Keratinocyte (primary cell): ENCODE data around the gene SIGLEC7. TPM values are rescaled to one million over a fixed set of nuclear protein-coding genes. Genes with fewer than 3 reads are reported as not detected.

ENCODE experiments used
- DNase-seq: peaks from one replicate; pipeline ENCODE4 v3.0.0-alpha.2; 2011; ENCODE audit warnings: low read depth, missing footprints, low spot score
- FAIRE-seq: peaks from 2 replicates; lab custom pipeline; 2011; peaks lifted over from hg19 to GRCh38; lab: Jason Lieb, UNC
- H2AFZ ChIP-seq: 2 replicates; pipeline ENCODE4 v1.6.0; 2012; ENCODE audit warnings: low read length, control low read depth, inconsistent platforms; ENCODE audit not compliant: control insufficient read depth
- H3K27ac ChIP-seq: 2 replicates; pipeline ENCODE4 v1.5.1; 2011; ENCODE audit warnings: low read length; ENCODE audit not compliant: control insufficient read depth, insufficient read depth
- H3K27me3 ChIP-seq: 3 replicates; pipeline ENCODE4 v1.6.0; 2011; ENCODE audit warnings: low read length; ENCODE audit not compliant: control insufficient read depth, insufficient read depth; ENCODE audit errors: extremely low read depth
- H3K36me3 ChIP-seq, 2 experiments: 2 replicates in 1 of 2; 3 replicates in 1 of 2; pipeline ENCODE4 v1.5.1; 2011; ENCODE audit warnings: low read length in 2 of 2, mild to moderate bottlenecking in 1 of 2; ENCODE audit not compliant: control insufficient read depth in 2 of 2, insufficient read depth in 2 of 2; ENCODE audit errors: extremely low read depth in 1 of 2
- H3K4me1 ChIP-seq: 3 replicates; pipeline ENCODE4 v1.5.1; 2011; ENCODE audit warnings: low read length; ENCODE audit not compliant: control insufficient read depth, insufficient read depth; ENCODE audit errors: extremely low read depth
- H3K4me2 ChIP-seq: 3 replicates; pipeline ENCODE4 v1.6.0; 2011; ENCODE audit warnings: low read depth, low read length; ENCODE audit not compliant: control insufficient read depth, insufficient read depth; ENCODE audit errors: extremely low read depth
- H3K4me3 ChIP-seq, 3 experiments: fragments of 200-600 bp in 1 of 3; sonication (generic) in 1 of 3; 2 replicates in 2 of 3; 3 replicates in 1 of 3; pipeline ENCODE4 v1.5.1; 2011 to 2016; ENCODE audit warnings: low read length in 3 of 3, mild to moderate bottlenecking in 3 of 3, control low read depth in 2 of 3, inconsistent platforms in 1 of 3, low read depth in 1 of 3, mixed read lengths in 1 of 3, mixed run types in 1 of 3, moderate library complexity in 1 of 3; ENCODE audit not compliant: control insufficient read depth in 2 of 3, insufficient read depth in 2 of 3; ENCODE audit errors: extremely low read depth in 1 of 3
- H3K79me2 ChIP-seq: 2 replicates; pipeline ENCODE4 v1.6.0; 2012; ENCODE audit warnings: low read length; ENCODE audit not compliant: control insufficient read depth, insufficient read depth
- H3K9ac ChIP-seq: 3 replicates; pipeline ENCODE4 v1.6.0; 2011; ENCODE audit warnings: low read length; ENCODE audit not compliant: control insufficient read depth, insufficient read depth; ENCODE audit errors: extremely low read depth
- H3K9me1 ChIP-seq: 3 replicates; pipeline ENCODE4 v1.6.0; 2011; ENCODE audit warnings: low read length; ENCODE audit not compliant: control insufficient read depth, insufficient read depth; ENCODE audit errors: extremely low read depth
- H3K9me3 ChIP-seq: 2 replicates; pipeline ENCODE4 v1.5.1; 2012; ENCODE audit warnings: low read depth, low read length; ENCODE audit not compliant: control insufficient read depth
- H4K20me1 ChIP-seq: 3 replicates; pipeline ENCODE4 v1.6.0; 2011; ENCODE audit warnings: low read length; ENCODE audit not compliant: control insufficient read depth, insufficient read depth; ENCODE audit errors: extremely low read depth
- CTCF ChIP-seq, 3 experiments: IDR thresholded peaks in 1 of 3; conservative IDR thresholded peaks in 1 of 3; optimal IDR thresholded peaks in 1 of 3; 2 replicates in 2 of 3; 3 replicates in 1 of 3; pipeline versions ENCODE3 to v1.5.1; 2011; ENCODE audit warnings: low read length in 3 of 3, mild to moderate bottlenecking in 3 of 3, moderate library complexity in 2 of 3, control low read depth in 1 of 3, inconsistent platforms in 1 of 3; ENCODE audit not compliant: insufficient read depth in 2 of 3; ENCODE audit errors: extremely low read depth in 1 of 3
- EZH2 ChIP-seq: IDR thresholded peaks from one replicate; pipeline ENCODE4 v1.6.1; 2012; ENCODE audit warnings: inconsistent platforms, mild to moderate bottlenecking, low read length, moderate library complexity
- dilution Hi-C: fragments of 300-500 bp; cut with MboI; formaldehyde crosslinking; loops from one replicate; pipeline ENCODE4 v1.7.0; 2020; ENCODE audit warnings: low sequenced_read_pairs; ENCODE audit not compliant: extremely low pct_ligation_motif_present
- polyA plus RNA-seq, 5 experiments: library from polyadenylated mRNA; depleted of rRNA in 3 of 5; stranded (reverse) in 3 of 5; stranded (forward) in 1 of 5; unstranded in 1 of 5; fragments of >200 nt; gene quantifications; 1 replicate in 1 of 5; 2 replicates in 3 of 5; 3 replicates in 1 of 5; pipeline versions ENCODE4 v1.2.1 to v1.2.3, GENCODE V29; 2011 to 2012; ENCODE audit warnings: missing spikeins in 2 of 5, low read depth in 1 of 5, low replicate concordance in 1 of 5

The SIGLEC7 gene
- polyA plus RNA-seq, 1 donor (not counting 4 experiments of a cell fraction or from before 2014, with no cell fraction given), result not detected

DNA sequence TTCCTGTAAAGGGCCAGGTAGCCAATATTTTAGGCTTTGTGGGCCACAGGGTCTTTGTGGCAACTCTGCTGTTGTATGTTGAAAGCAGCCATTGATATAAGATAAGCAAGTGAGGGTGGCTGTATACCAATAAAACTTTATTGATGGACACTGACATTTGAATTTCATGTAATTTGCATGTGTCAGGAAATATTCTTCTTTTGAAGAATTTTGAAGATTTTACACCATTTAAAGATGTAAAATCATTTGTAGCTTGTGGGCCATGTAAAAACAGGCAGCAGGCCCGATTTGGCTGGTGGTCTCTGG, 31.5 kb upstream of the SIGLEC7 start:
- H3K4me3 ChIP-seq, result no peak overlapping the region
- H3K4me2 ChIP-seq, result no peak overlapping the region
- peaks cover 12% of the 10 kb centered on the region for H3K27me3 ChIP-seq
- TF ChIP-seq EZH2 (no peak), CTCF (optimal IDR thresholded peaks at IDR 0.05 in 1 of 3, IDR thresholded peaks at IDR 0.05 in 1 of 3, conservative IDR thresholded peaks at IDR 0.05 in 1 of 3; ENCODE audit: extremely low read depth in 1 of 3, insufficient read depth in 2 of 3, low read length in 3 of 3) (no peak)
- H4K20me1 ChIP-seq, result no peaks in the 10 kb centered on the region
- DNase-seq, result no peak
- no peak overlapping the region for H3K27ac ChIP-seq
- peaks cover 21% of the 10 kb centered on the region for H3K79me2 ChIP-seq
- no peaks in the 10 kb centered on the region for H3K9me1 ChIP-seq
- no peak overlapping the region for H3K9ac ChIP-seq
- peaks cover 0 to under 1% of the 10 kb centered on the region in 2 experiments for H3K36me3 ChIP-seq
- H2AFZ ChIP-seq, result no peak overlapping the region
- FAIRE-seq, result no peak
- dilution Hi-C loops, result no loop called here
- H3K4me1 ChIP-seq, result peaks cover 10% of the 10 kb centered on the region
- no peaks in the 10 kb centered on the region for H3K9me3 ChIP-seq

GRCh38 chr19:51111606-51112005, 30.5 kb upstream of the SIGLEC7 start:
- Histone ChIP-seq H3K79me2 (peaks cover 14% of the 10 kb centered on the region), H2AFZ (no peak overlapping the region), H3K4me3 (no peak overlapping the region), H3K36me3 (no peaks in the 10 kb centered on the region), H4K20me1 (no peaks in the 10 kb centered on the region), H3K27me3 (peaks cover 12% of the 10 kb centered on the region), H3K4me2 (no peak overlapping the region), H3K4me1 (peaks cover 10% of the 10 kb centered on the region), H3K27ac (no peak overlapping the region), H3K9ac (no peak overlapping the region), H3K9me3 (no peaks in the 10 kb centered on the region), H3K9me1 (no peaks in the 10 kb centered on the region)
- FAIRE-seq (no peak), DNase-seq (no peak)
- TF ChIP-seq CTCF (optimal IDR thresholded peaks at IDR 0.05 in 1 of 3, IDR thresholded peaks at IDR 0.05 in 1 of 3, conservative IDR thresholded peaks at IDR 0.05 in 1 of 3; ENCODE audit: extremely low read depth in 1 of 3, insufficient read depth in 2 of 3, low read length in 3 of 3) (peak; percentile 29 to 51 (median 38)), EZH2 (no peak)
- dilution Hi-C loops, result no loop called here
